Stimulated activated CD4-positive, alpha-beta T cell treated with anti-CD3 and anti-CD28 coated beads, TNF-alpha, amount 100 ng/mL, for 1 hour (primary cell): Measurements from ENCODE around the gene NUCB1.
"Not testable (repeated sequence)": the region's sequence is repeated elsewhere in the genome, so short reads cannot be mapped to it uniquely, and the experiment has no call there.

Source experiments
- DNase-seq, 3 donors: peaks; one replicate each; pipeline ENCODE4 v3.0.0-alpha.2; 2020; ENCODE audit warnings: low read depth in 3 of 3, low spot score in 1 of 3

NUCB1 gene

GRCh38 chr19:48899781-48900476 is at the start of gene NUCB1:
NUCB1 (plus strand) TSS chr19:48900312; CDS start chr19:48900797, 485 bp downstream.
- DNase-seq: peak; percentile 95 to 98 (median 95)

GRCh38 chr19:48852292-48852691 is 47.8 kb upstream of the NUCB1 start:
- DNase-seq: no peak

GRCh38 chr19:48853483-48853882 is 46.6 kb upstream of the NUCB1 start:
- DNase-seq: no peak

- DNase-seq: no peak
Measured at GRCh38 chr19:48854103-48854502, 46.0 kb upstream of the NUCB1 start.

GRCh38 chr19:48856921-48857320 is 43.2 kb upstream of the NUCB1 start:
- DNase-seq: no peak

- DNase-seq: peak in 2 of 3 donors; percentile 52 to 68
Measured at GRCh38 chr19:48858984-48859710, 41.0 kb upstream of the NUCB1 start.

GRCh38 chr19:48859711-48860572 is 40.2 kb upstream of the NUCB1 start:
- DNase-seq: no peak

GRCh38 chr19:48861313-48861712 is 38.8 kb upstream of the NUCB1 start:
- DNase-seq: no peak

- DNase-seq: no peak
Measured at GRCh38 chr19:48862827-48863226, 37.3 kb upstream of the NUCB1 start.

GRCh38 chr19:48866692-48867091 is 33.4 kb upstream of the NUCB1 start:
- no peak for DNase-seq

GRCh38 chr19:48867123-48867745 is 32.9 kb upstream of the NUCB1 start:
- DNase-seq: no peak

- DNase-seq: no peak
Measured at GRCh38 chr19:48867746-48868113, 32.4 kb upstream of the NUCB1 start.

GRCh38 chr19:48868114-48868886 is 31.8 kb upstream of the NUCB1 start, which contains the start of gene PLEKHA4:
PLEKHA4 (minus strand) TSS chr19:48868617; CDS start chr19:48867620, 997 bp downstream.
- DNase-seq: no peak

GRCh38 chr19:48870048-48870447 is 30.1 kb upstream of the NUCB1 start:
- no peak for DNase-seq

- not testable (repeated sequence) for DNase-seq
Measured at GRCh38 chr19:48871471-48872181, 28.5 kb upstream of the NUCB1 start.

- DNase-seq: peak; percentile 92 to 99 (median 99)
Measured at GRCh38 chr19:48872182-48872883, 27.8 kb upstream of the NUCB1 start, which contains the start of gene PPP1R15A. PPP1R15A (plus strand) TSS chr19:48872421; CDS start chr19:48873234, 813 bp downstream.

GRCh38 chr19:48872884-48873475 is 27.1 kb upstream of the NUCB1 start:
- peak; percentile 35 to 51 (median 46) for DNase-seq

GRCh38 chr19:48873476-48874302 is 26.4 kb upstream of the NUCB1 start:
- peak in 1 of 3 donors; percentile 12 for DNase-seq
